K562 (cell line): ENCODE results near the gene LPXN. TPM values are rescaled to one million over a fixed set of nuclear protein-coding genes. Genes with fewer than 3 reads are reported as not detected.

Experiments used
- ATAC-seq: fragments of 200-7000 bp; cut with Tn5 transposase; 3 replicates; pipeline ENCODE4 v1.9.1; 2020; ENCODE audit warnings: moderate library complexity
- BruUV-seq: library from RNA; stranded (reverse); fragments of 400-500 nt; replicated peaks from 2 replicates; lab custom pipeline; 2021; lab: Mats Ljungman, UMichigan
- CTCF ChIA-PET: fragments of 300-600 bp; formaldehyde crosslinking; extraction: SDS; loops from one replicate; lab custom pipeline; 2021; ENCODE audit warnings: low intra/inter-chr PET ratio; lab: Yijun Ruan, JAX
- POLR2A ChIA-PET: fragments of 300-600, 350-650 bp; sonication (Branson Sonifier 250); formaldehyde crosslinking; extraction: SDS; loops from one replicate; lab custom pipeline; 2021; ENCODE audit warnings: antibody characterized with exemption, inconsistent platforms; lab: Yijun Ruan, JAX
- DNase-seq, 4 experiments: peaks; one replicate each; pipeline versions ENCODE4 v3.0.0 to v3.0.0-alpha.2; 2011 to 2018; ENCODE audit warnings: low spot score in 3 of 4, mixed read lengths in 3 of 4; ENCODE audit errors: extremely low read depth in 1 of 4
- FAIRE-seq: peaks from 2 replicates; lab custom pipeline; 2011; peaks lifted over from hg19 to GRCh38; lab: Jason Lieb, UNC
- H2AFZ ChIP-seq: 2 replicates; pipeline ENCODE4 v1.6.0; 2011; ENCODE audit warnings: low read depth, low read length, control low read depth, inconsistent platforms
- H3K27ac ChIP-seq: fragments of 200-600 bp; 3 replicates; pipeline ENCODE4 v1.8.0; 2011; ENCODE audit warnings: low read depth, mild to moderate bottlenecking, control low read depth, inconsistent platforms, low read length, moderate library complexity, mixed read lengths; ENCODE audit errors: extremely low read depth
- H3K27me3 ChIP-seq, 2 experiments: fragments of 300-600 bp in 1 of 2; 2 replicates in 1 of 2; 3 replicates in 1 of 2; pipeline versions ENCODE4 v1.6.0 to v1.8.0; 2011; ENCODE audit warnings: inconsistent platforms in 2 of 2, low read length in 2 of 2, mild to moderate bottlenecking in 1 of 2, mixed read lengths in 1 of 2, moderate library complexity in 1 of 2; ENCODE audit not compliant: control insufficient read depth in 2 of 2, insufficient read depth in 2 of 2
- H3K36me3 ChIP-seq: fragments of 300-600 bp; 3 replicates; pipeline ENCODE4 v1.8.0; 2011; ENCODE audit warnings: mild to moderate bottlenecking, low read length, inconsistent platforms; ENCODE audit not compliant: control insufficient read depth, insufficient read depth
- H3K4me1 ChIP-seq, 2 experiments: fragments of 200-600 bp in 1 of 2; replicated peaks in 1 of 2; 2 replicates in 1 of 2; 3 replicates in 1 of 2; pipeline versions ENCODE4 v1.5.1 to v1.8.0; 2011; ENCODE audit warnings: inconsistent platforms in 2 of 2, low read length in 2 of 2, mild to moderate bottlenecking in 1 of 2, mixed read lengths in 1 of 2, moderate library complexity in 1 of 2; ENCODE audit not compliant: control insufficient read depth in 2 of 2, insufficient read depth in 2 of 2
- H3K4me2 ChIP-seq: 2 replicates; pipeline ENCODE4 v1.6.1; 2011; ENCODE audit warnings: low read length, control low read depth, inconsistent platforms, mixed read lengths; ENCODE audit not compliant: insufficient read depth
- H3K4me3 ChIP-seq: fragments of 200-600 bp; sonication (generic), shearing (Covaris generic); 2 replicates; pipeline ENCODE4 v1.5.1; 2016; ENCODE audit warnings: control low read depth, inconsistent platforms
- H3K79me2 ChIP-seq: fragments of 200-600 bp; 3 replicates; pipeline ENCODE4 v1.8.0; 2011; ENCODE audit warnings: low read length, inconsistent platforms; ENCODE audit not compliant: control insufficient read depth, insufficient read depth
- H3K9ac ChIP-seq, 2 experiments: 2 replicates each; pipeline versions ENCODE4 v1.6.0 to v1.6.1; 2011; ENCODE audit warnings: low read depth in 2 of 2, low read length in 2 of 2, control low read depth in 1 of 2, inconsistent platforms in 1 of 2, mild to moderate bottlenecking in 1 of 2, mixed read lengths in 1 of 2; ENCODE audit not compliant: insufficient read depth in 1 of 2
- H3K9me1 ChIP-seq: one replicate; pipeline ENCODE4 v1.6.0; 2011; ENCODE audit warnings: inconsistent platforms, mild to moderate bottlenecking, low read length, moderate library complexity; ENCODE audit not compliant: control insufficient read depth, insufficient read depth
- H3K9me3 ChIP-seq: replicated peaks from 2 replicates; pipeline ENCODE4 v1.5.1; 2011; ENCODE audit warnings: low read depth, low read length, inconsistent platforms; ENCODE audit not compliant: control insufficient read depth, insufficient read depth
- H4K20me1 ChIP-seq: replicated peaks from 2 replicates; pipeline ENCODE4 v1.6.1; 2011; ENCODE audit warnings: low read length, inconsistent platforms, mixed read lengths; ENCODE audit not compliant: control insufficient read depth, insufficient read depth
- ARID4B ChIP-seq: sonication (generic); formaldehyde crosslinking; IDR thresholded peaks from 2 replicates; pipeline ENCODE4 v1.8.0; 2022; ENCODE audit warnings: mild to moderate bottlenecking, missing genetic modification reagents
- ATF2 ChIP-seq: sonication (generic); formaldehyde crosslinking; IDR thresholded peaks from 2 replicates; pipeline ENCODE4 v1.8.1; 2022; ENCODE audit warnings: missing genetic modification reagents
- BACH1 ChIP-seq: fragments of 200-800 bp; sonication (Bioruptor generic); IDR thresholded peaks from 2 replicates; pipeline ENCODE4 v1.6.1; 2016; ENCODE audit warnings: missing genetic modification characterization, missing compliant biosample characterization
- CTBP1 ChIP-seq: fragments of 450-650 bp; IDR thresholded peaks from 2 replicates; pipeline ENCODE4 v1.6.1; 2016; ENCODE audit warnings: borderline replicate concordance
- E2F5 ChIP-seq: sonication (generic); formaldehyde crosslinking; IDR thresholded peaks from 2 replicates; pipeline ENCODE4 v1.8.0; 2022; ENCODE audit warnings: mild to moderate bottlenecking, missing genetic modification reagents
- GABPB1 ChIP-seq: sonication (generic); formaldehyde crosslinking; IDR thresholded peaks from 2 replicates; pipeline ENCODE4 v1.8.0; 2022; ENCODE audit warnings: mild to moderate bottlenecking, missing genetic modification reagents
- KDM4B ChIP-seq, 2 experiments: fragments of 450-650 bp in 1 of 2; sonication (generic) in 1 of 2; IDR thresholded peaks; 2 replicates each; pipeline ENCODE4 v1.6.1; 2016 to 2017; ENCODE audit warnings: borderline replicate concordance in 2 of 2, antibody characterized with exemption in 1 of 2, low read depth in 1 of 2, mild to moderate bottlenecking in 1 of 2
- NR3C1 ChIP-seq: sonication (generic); formaldehyde crosslinking; IDR thresholded peaks from 2 replicates; pipeline ENCODE4 v1.8.1; 2022; ENCODE audit warnings: missing genetic modification reagents
- ZNF398 ChIP-seq: fragments of 250-450 bp; sonication (Bioruptor Pico); IDR thresholded peaks from 2 replicates; pipeline ENCODE4 v1.8.0; 2021; ENCODE audit warnings: moderate library complexity, mild to moderate bottlenecking, inconsistent platforms
- WGBS: fragments of 100-300 bp; shearing (Covaris generic); methylation state at CpG from one replicate; pipeline ENCODE4 v1.1.6; 2016; ENCODE audit warnings: low coverage, mixed read lengths; ENCODE audit not compliant: insufficient coverage; ENCODE audit errors: missing lambda C conversion rate; 5-methylcytosine and 5-hydroxymethylcytosine counted together
- in situ Hi-C: fragments of 300-500 bp; cut with MboI; formaldehyde crosslinking; loops from 4 replicates; pipeline ENCODE4 v1.15.0; 2018; ENCODE audit warnings: inconsistent platforms, mixed read lengths
- intact Hi-C: fragments of 100-400 bp; cut with micrococcal nuclease; formaldehyde crosslinking; loops from 2 replicates; pipeline ENCODE4 v1.14.2; 2022
- polyA plus RNA-seq, 8 experiments: library from polyadenylated mRNA; depleted of rRNA in 4 of 8; stranded (reverse) in 5 of 8; unstranded in 3 of 8; fragments of >200 nt; fragmentation: Nextera tagmentation in 2 of 8; fragmentation: Illumina TruSeq in 1 of 8; extraction: Ambion mirVana in 2 of 8; extraction: Trizol in 1 of 8; gene quantifications; 2 replicates each; pipeline versions ENCODE4 v1.2.1 to v1.2.3, GENCODE V29; 2011 to 2014; ENCODE audit warnings: inconsistent platforms in 1 of 8, missing spikeins in 1 of 8
- total RNA-seq, 7 experiments: library from RNA; depleted of rRNA in 6 of 7; stranded (reverse); fragments of >200 nt in 6 of 7; fragmentation: Illumina TruSeq in 2 of 7; extraction: Trizol in 2 of 7; gene quantifications; 2 replicates each; pipeline versions ENCODE4 v1.2.1 to v1.2.3, GENCODE V29; 2011 to 2021; ENCODE audit warnings: low replicate concordance in 1 of 7

Gene LPXN
- total and polyA plus RNA-seq, 9 of the 15 experiments (the other 6 are each of a cell fraction or from before 2014, with no cell fraction given), result 0.73 to 3.1 (median 2.0) TPM

GRCh38 chr11:58586998-58587397 is 11.3 kb upstream of the LPXN start:
- DNase-seq (no peak), ATAC-seq (no peak), FAIRE-seq (no peak)
- CTCF ChIA-PET, result no interaction called here
- H3K9me1 ChIP-seq, result no peaks in the 10 kb centered on the region
- no TSS peak for BruUV-seq
- H3K27me3 ChIP-seq, result no peaks in the 10 kb centered on the region
- peaks cover 67% of the 10 kb centered on the region for H3K36me3 ChIP-seq
- no peak overlapping the region for H3K27ac ChIP-seq
- H2AFZ ChIP-seq, result no peak overlapping the region
- H3K4me1 ChIP-seq, result no peaks in the 10 kb centered on the region; a peak in 3 of 5 replicates
- H4K20me1 ChIP-seq, result 0 out of 2 replicates have a peak, but pooled peaks cover under 1% of the 10 kb centered on the region
- H3K9me3 ChIP-seq, result no peaks in the 10 kb centered on the region
- 80% methylated on average over 2 of the region's 2 CpGs for WGBS
- intact Hi-C loops, result no loop called here
- POLR2A ChIA-PET, result no interaction called here
- H3K9ac ChIP-seq, result no peak overlapping the region
- peaks cover 99% of the 10 kb centered on the region for H3K79me2 ChIP-seq
- TF ChIP-seq NR3C1 (CRISPR knock-in tag) (no peak), CTBP1 (no peak), E2F5 (CRISPR knock-in tag) (no peak), ARID4B (CRISPR knock-in tag) (no peak), GABPB1 (CRISPR knock-in tag) (no peak), ATF2 (CRISPR knock-in tag) (no peak), ZNF398 (no peak), KDM4B (IDR thresholded peaks at IDR 0.05; ENCODE audit: borderline replicate concordance in 2 of 2, low read depth in 1 of 2) (no peak), BACH1 (no peak)
- no peak overlapping the region for H3K4me2 ChIP-seq
- in situ Hi-C loops, result no loop called here
- H3K4me3 ChIP-seq, result no peak overlapping the region
